ENCODE data around the gene STRBP.

STRBP gene

GRCh38 chr9:123266655-123267399 lies 1.6 kb downstream of the STRBP start:
- Histone ChIP-seq H3K4me3 (ENCODE audit: low read length) (peak overlapping the region; percentile 66), H3K27me3 (ENCODE audit: insufficient read depth, low read length) (peaks cover 12% of the 10 kb centered on the region; the same call in 1 of the 2 replicates), H3K27ac (ENCODE audit: low read depth, low read length) (no peak overlapping the region), H3K9ac (ENCODE audit: low read depth, low read length) (peak overlapping the region; percentile 37), H3K4me1 (ENCODE audit: insufficient read depth, low read length) (peaks cover 36% of the 10 kb centered on the region), H3K36me3 (ENCODE audit: insufficient read depth, low read length) (no peaks in the 10 kb centered on the region), H3K9me3 (ENCODE audit: insufficient read depth, low read depth, low read length) (no peaks in the 10 kb centered on the region)
- WGBS: 42% methylated on average over 9 of the region's 9 CpGs

GRCh38 chr9:123265833-123266232 lies 2.6 kb downstream of the STRBP start:
- Histone ChIP-seq H3K27me3 (ENCODE audit: insufficient read depth, low read length) (peaks cover 12% of the 10 kb centered on the region; the same call in 1 of the 2 replicates), H3K27ac (ENCODE audit: low read depth, low read length) (no peak overlapping the region), H3K9me3 (ENCODE audit: insufficient read depth, low read depth, low read length) (no peaks in the 10 kb centered on the region), H3K4me1 (ENCODE audit: insufficient read depth, low read length) (peaks cover 39% of the 10 kb centered on the region), H3K36me3 (ENCODE audit: insufficient read depth, low read length) (no peaks in the 10 kb centered on the region), H3K4me3 (ENCODE audit: low read length) (peak overlapping the region; percentile 66; the same call in 1 of the 2 replicates), H3K9ac (ENCODE audit: low read depth, low read length) (no peak overlapping the region)
- 89% methylated on average over 4 of the region's 4 CpGs for WGBS

- peaks cover 39% of the 10 kb centered on the region for H3K4me1 ChIP-seq (ENCODE audit: insufficient read depth, low read length)
- H3K9ac ChIP-seq (ENCODE audit: low read depth, low read length): no peak overlapping the region
These were observed 5.2 kb downstream of the STRBP start for GRCh38 chr9:123263227-123263626.

GRCh38 chr9:123262338-123262737 lies 6.0 kb downstream of the STRBP start:
- no peaks in the 10 kb centered on the region for H3K27me3 ChIP-seq (ENCODE audit: insufficient read depth, low read length)
- no peak overlapping the region for H3K27ac ChIP-seq (ENCODE audit: low read depth, low read length)
- H3K36me3 ChIP-seq (ENCODE audit: insufficient read depth, low read length): no peaks in the 10 kb centered on the region
- no peaks in the 10 kb centered on the region for H3K9me3 ChIP-seq (ENCODE audit: insufficient read depth, low read depth, low read length)
- no peak overlapping the region for H3K9ac ChIP-seq (ENCODE audit: low read depth, low read length)
- H3K4me1 ChIP-seq (ENCODE audit: insufficient read depth, low read length): peaks cover 39% of the 10 kb centered on the region
- 83% methylated on average over 1 of the region's 1 CpG for WGBS
- H3K4me3 ChIP-seq (ENCODE audit: low read length): no peak overlapping the region

More at GRCh38 chr9:123263227-123263626, 5.2 kb downstream of the STRBP start:
- Histone ChIP-seq H3K9me3 (ENCODE audit: insufficient read depth, low read depth, low read length) (no peaks in the 10 kb centered on the region), H3K27me3 (ENCODE audit: insufficient read depth, low read length) (no peaks in the 10 kb centered on the region), H3K36me3 (ENCODE audit: insufficient read depth, low read length) (no peaks in the 10 kb centered on the region), H3K4me3 (ENCODE audit: low read length) (no peak overlapping the region), H3K27ac (ENCODE audit: low read depth, low read length) (no peak overlapping the region)
- 92% methylated on average over 3 of the region's 3 CpGs for WGBS

- H3K9me3 ChIP-seq (ENCODE audit: insufficient read depth, low read depth, low read length): no peaks in the 10 kb centered on the region
- no peak overlapping the region for H3K4me3 ChIP-seq (ENCODE audit: low read length)
- peaks cover 30% of the 10 kb centered on the region for H3K4me1 ChIP-seq (ENCODE audit: insufficient read depth, low read length)
- H3K36me3 ChIP-seq (ENCODE audit: insufficient read depth, low read length): no peaks in the 10 kb centered on the region
- no peaks in the 10 kb centered on the region for H3K27me3 ChIP-seq (ENCODE audit: insufficient read depth, low read length)
- no peak overlapping the region for H3K27ac ChIP-seq (ENCODE audit: low read depth, low read length)
- 95% methylated on average over 3 of the region's 3 CpGs for WGBS
- H3K9ac ChIP-seq (ENCODE audit: low read depth, low read length): no peak overlapping the region
These were observed 7.2 kb downstream of the STRBP start for GRCh38 chr9:123261006-123261677.

GRCh38 chr9:123260340-123260739 lies 8.0 kb downstream of the STRBP start:
- Histone ChIP-seq H3K4me1 (ENCODE audit: insufficient read depth, low read length) (peaks cover 23% of the 10 kb centered on the region), H3K4me3 (ENCODE audit: low read length) (no peak overlapping the region), H3K27me3 (ENCODE audit: insufficient read depth, low read length) (no peaks in the 10 kb centered on the region), H3K9ac (ENCODE audit: low read depth, low read length) (no peak overlapping the region), H3K36me3 (ENCODE audit: insufficient read depth, low read length) (no peaks in the 10 kb centered on the region), H3K9me3 (ENCODE audit: insufficient read depth, low read depth, low read length) (no peaks in the 10 kb centered on the region), H3K27ac (ENCODE audit: low read depth, low read length) (no peak overlapping the region)
- WGBS: 100% methylated on average over 2 of the region's 2 CpGs

- Histone ChIP-seq H3K27me3 (ENCODE audit: insufficient read depth, low read length) (no peaks in the 10 kb centered on the region), H3K4me3 (ENCODE audit: low read length) (no peak overlapping the region), H3K27ac (ENCODE audit: low read depth, low read length) (no peak overlapping the region), H3K9me3 (ENCODE audit: insufficient read depth, low read depth, low read length) (no peaks in the 10 kb centered on the region), H3K9ac (ENCODE audit: low read depth, low read length) (no peak overlapping the region), H3K4me1 (ENCODE audit: insufficient read depth, low read length) (peaks cover 7% of the 10 kb centered on the region), H3K36me3 (ENCODE audit: insufficient read depth, low read length) (no peaks in the 10 kb centered on the region)
- WGBS: 95% methylated on average over 3 of the region's 3 CpGs
These were observed 11.1 kb downstream of the STRBP start for GRCh38 chr9:123257276-123257675.

GRCh38 chr9:123255718-123256117 lies 12.7 kb downstream of the STRBP start:
- Histone ChIP-seq H3K36me3 (ENCODE audit: insufficient read depth, low read length) (no peaks in the 10 kb centered on the region), H3K4me3 (ENCODE audit: low read length) (no peak overlapping the region), H3K9me3 (ENCODE audit: insufficient read depth, low read depth, low read length) (no peaks in the 10 kb centered on the region), H3K4me1 (ENCODE audit: insufficient read depth, low read length) (no peaks in the 10 kb centered on the region), H3K9ac (ENCODE audit: low read depth, low read length) (no peak overlapping the region), H3K27ac (ENCODE audit: low read depth, low read length) (no peak overlapping the region), H3K27me3 (ENCODE audit: insufficient read depth, low read length) (no peaks in the 10 kb centered on the region)
- 92% methylated on average over 3 of the region's 3 CpGs for WGBS

- Histone ChIP-seq H3K27me3 (ENCODE audit: insufficient read depth, low read length) (no peaks in the 10 kb centered on the region), H3K36me3 (ENCODE audit: insufficient read depth, low read length) (no peaks in the 10 kb centered on the region), H3K9me3 (ENCODE audit: insufficient read depth, low read depth, low read length) (no peaks in the 10 kb centered on the region), H3K9ac (ENCODE audit: low read depth, low read length) (no peak overlapping the region), H3K27ac (ENCODE audit: low read depth, low read length) (no peak overlapping the region), H3K4me3 (ENCODE audit: low read length) (no peak overlapping the region), H3K4me1 (ENCODE audit: insufficient read depth, low read length) (no peaks in the 10 kb centered on the region)
- 86% methylated on average over 1 of the region's 1 CpG for WGBS
These were observed 15.2 kb downstream of the STRBP start for GRCh38 chr9:123253204-123253603.

- H3K36me3 ChIP-seq (ENCODE audit: insufficient read depth, low read length): no peaks in the 10 kb centered on the region
These were observed 16.6 kb downstream of the STRBP start for GRCh38 chr9:123251741-123252140.

GRCh38 chr9:123251324-123251723 lies 17.1 kb downstream of the STRBP start:
- WGBS: 88% methylated on average over 1 of the region's 1 CpG

More at GRCh38 chr9:123251741-123252140, 16.6 kb downstream of the STRBP start:
- no peak overlapping the region for H3K4me3 ChIP-seq (ENCODE audit: low read length)
- WGBS: 84% methylated on average over 1 of the region's 1 CpG
- H3K4me1 ChIP-seq (ENCODE audit: insufficient read depth, low read length): peaks cover under 1% of the 10 kb centered on the region; the same call in 1 of the 2 replicates
- no peaks in the 10 kb centered on the region for H3K9me3 ChIP-seq (ENCODE audit: insufficient read depth, low read depth, low read length)
- no peaks in the 10 kb centered on the region for H3K27me3 ChIP-seq (ENCODE audit: insufficient read depth, low read length)
- no peak overlapping the region for H3K9ac ChIP-seq (ENCODE audit: low read depth, low read length)
- H3K27ac ChIP-seq (ENCODE audit: low read depth, low read length): no peak overlapping the region

More at GRCh38 chr9:123251324-123251723, 17.1 kb downstream of the STRBP start:
- H3K4me1 ChIP-seq (ENCODE audit: insufficient read depth, low read length): peaks cover 4% of the 10 kb centered on the region
- H3K9ac ChIP-seq (ENCODE audit: low read depth, low read length): no peak overlapping the region
- H3K36me3 ChIP-seq (ENCODE audit: insufficient read depth, low read length): no peaks in the 10 kb centered on the region
- H3K27me3 ChIP-seq (ENCODE audit: insufficient read depth, low read length): no peaks in the 10 kb centered on the region
- no peak overlapping the region for H3K27ac ChIP-seq (ENCODE audit: low read depth, low read length)
- H3K4me3 ChIP-seq (ENCODE audit: low read length): no peak overlapping the region
- no peaks in the 10 kb centered on the region for H3K9me3 ChIP-seq (ENCODE audit: insufficient read depth, low read depth, low read length)
